Naive B cell (primary cell): ENCODE results near the gene OR1F1. TPM values are rescaled to one million over a fixed set of nuclear protein-coding genes. Genes with fewer than 3 reads are reported as not detected.
"Not testable (repeated sequence)": the region's sequence is repeated elsewhere in the genome, so short reads cannot be mapped to it uniquely, and the experiment has no call there.

Experiments used
- ATAC-seq, 2 donors: fragments of 150-1000 bp; cut with Tn5 transposase; 2 replicates each; pipeline ENCODE4 v1.10.0; 2021; ENCODE audit warnings: low read depth in 2 of 2, mild to moderate bottlenecking in 2 of 2, moderate library complexity in 2 of 2
- DNase-seq: peaks from one replicate; pipeline ENCODE4 v3.0.0; 2022
- H3K27ac Mint-ChIP-seq, 6 donors: one replicate each; pipeline ENCODE4 v1.8.0; 2020 to 2022; ENCODE audit warnings: mild to moderate bottlenecking in 6 of 6, mixed read lengths in 6 of 6, moderate library complexity in 5 of 6, inconsistent platforms in 2 of 6
- H3K27me3 Mint-ChIP-seq, 3 donors: one replicate each; pipeline ENCODE4 v1.8.0; 2021 to 2022; ENCODE audit warnings: mixed read lengths in 3 of 3, mild to moderate bottlenecking in 1 of 3
- H3K36me3 Mint-ChIP-seq, 2 donors: one replicate each; pipeline ENCODE4 v1.8.0; 2020 to 2022; ENCODE audit warnings: mixed read lengths in 2 of 2, inconsistent platforms in 1 of 2, mild to moderate bottlenecking in 1 of 2
- H3K4me1 Mint-ChIP-seq, 3 donors: one replicate each; pipeline ENCODE4 v1.8.0; 2020 to 2022; ENCODE audit warnings: mixed read lengths in 3 of 3, inconsistent platforms in 1 of 3, mild to moderate bottlenecking in 1 of 3, moderate library complexity in 1 of 3
- H3K4me3 Mint-ChIP-seq, 8 donors: one replicate each; pipeline ENCODE4 v1.8.0; 2020 to 2022; ENCODE audit warnings: mild to moderate bottlenecking in 8 of 8, mixed read lengths in 8 of 8, moderate library complexity in 8 of 8, inconsistent platforms in 2 of 8
- H3K9me3 Mint-ChIP-seq, 7 donors: one replicate each; pipeline ENCODE4 v1.8.0; 2020 to 2022; ENCODE audit warnings: mixed read lengths in 7 of 7, mild to moderate bottlenecking in 5 of 7, inconsistent platforms in 2 of 7, moderate library complexity in 1 of 7
- polyA plus RNA-seq, 6 donors: library from polyadenylated mRNA; unstranded; fragments of 300-500 nt; fragmentation: Illumina TruSeq; gene quantifications; one replicate each; pipeline ENCODE4 v1.2.3, GENCODE V29; 2021; ENCODE audit warnings: low read depth in 6 of 6

OR1F1 gene
- not detected for polyA plus RNA-seq

- Mint-ChIP-seq H3K4me3 (peak within 1 kb of the TSS; percentile 43 to 89 (median 68)), H3K4me1 (peaks cover 18 to 54% (median 30%) of the 10 kb centered on the region in 3 donors), H3K36me3 (peaks cover 11 to 23% of the 10 kb centered on the region in 2 donors), H3K9me3 (peaks cover 0 to 42% (median 20%) of the 10 kb centered on the region in 7 donors), H3K27ac (peak within 1 kb of the TSS in 5 of 6 donors; percentile 68 to 96 (median 89)), H3K27me3 (peaks cover 70 to 82% (median 72%) of the 10 kb centered on the region in 3 donors)
- DNase-seq (no peak), ATAC-seq (no peak)
Observed at GRCh38 chr16:3187798-3188674, at the start of gene OR1F1. Gene OR1F1, plus strand, starts transcription at chr16:3188204.

DNA sequence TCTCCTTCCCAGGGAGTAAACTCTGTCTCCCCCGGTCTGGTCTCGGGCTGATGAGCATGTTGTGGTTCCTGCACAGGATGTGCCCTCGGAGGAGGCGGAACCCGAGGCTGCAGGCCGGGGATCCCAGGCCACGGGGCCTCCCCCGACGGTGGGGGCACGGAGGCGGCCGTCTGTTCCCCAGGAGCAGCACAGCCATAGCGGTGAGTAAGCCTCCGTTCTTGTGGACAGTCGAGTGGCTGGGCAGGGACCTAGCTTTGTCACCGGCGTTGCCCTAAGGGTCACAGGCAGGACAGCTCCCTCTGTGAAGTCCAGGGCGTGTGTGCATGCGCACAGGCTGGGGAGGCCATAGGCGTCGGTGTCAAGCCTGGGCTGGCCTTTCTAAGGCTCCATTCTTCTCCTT is 49.7 kb upstream of the OR1F1 start:
- H3K27ac Mint-ChIP-seq = no peak overlapping the region
- H3K27me3 Mint-ChIP-seq = no peaks in the 10 kb centered on the region
- no peak for ATAC-seq
- no peak for DNase-seq
- peaks cover 12 to 24% (median 17%) of the 10 kb centered on the region in 3 donors for H3K4me1 Mint-ChIP-seq
- H3K36me3 Mint-ChIP-seq = peaks cover 6 to 8% of the 10 kb centered on the region in 2 donors
- peak overlapping the region in 1 of 8 donors; percentile 36 for H3K4me3 Mint-ChIP-seq
- H3K9me3 Mint-ChIP-seq = peaks cover 0 to 1% (median 0%) of the 10 kb centered on the region in 7 donors

DNA sequence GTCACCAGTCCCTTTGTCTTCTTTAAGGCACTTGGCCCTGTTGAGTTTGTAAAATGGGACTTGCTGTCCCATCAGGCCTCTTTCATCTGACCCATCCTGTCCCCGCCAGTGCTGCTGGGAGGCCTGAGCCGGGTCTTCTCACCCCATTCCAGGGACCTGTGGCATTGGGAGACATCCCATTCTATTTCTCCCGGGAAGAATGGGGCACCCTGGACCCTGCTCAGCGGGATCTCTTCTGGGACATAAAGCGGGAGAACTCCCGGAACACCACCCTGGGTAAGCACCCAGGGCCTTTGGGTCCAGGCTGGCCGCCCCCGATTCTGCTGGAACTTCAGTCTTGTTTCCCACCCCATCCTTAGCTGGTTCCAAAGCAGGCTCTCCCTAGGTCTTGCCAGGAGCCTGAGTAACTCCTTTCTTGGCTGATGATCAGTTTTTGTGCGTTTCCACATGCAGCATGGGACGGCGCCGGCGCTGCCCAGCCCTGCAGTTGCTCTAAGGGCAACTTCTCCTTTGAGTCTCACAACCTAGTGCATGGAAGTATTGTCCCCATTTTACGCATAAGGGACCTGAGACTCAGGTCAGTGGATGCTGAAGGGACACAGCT is 49.1 kb upstream of the OR1F1 start:
- no peak for DNase-seq
- Mint-ChIP-seq H3K27ac (no peak overlapping the region), H3K27me3 (no peaks in the 10 kb centered on the region), H3K9me3 (peaks cover 0 to 1% (median 0%) of the 10 kb centered on the region in 7 donors), H3K36me3 (peaks cover 6 to 8% of the 10 kb centered on the region in 2 donors), H3K4me1 (peaks cover 10 to 20% (median 14%) of the 10 kb centered on the region in 3 donors), H3K4me3 (peak overlapping the region in 1 of 8 donors; percentile 36)
- no peak for ATAC-seq

DNA sequence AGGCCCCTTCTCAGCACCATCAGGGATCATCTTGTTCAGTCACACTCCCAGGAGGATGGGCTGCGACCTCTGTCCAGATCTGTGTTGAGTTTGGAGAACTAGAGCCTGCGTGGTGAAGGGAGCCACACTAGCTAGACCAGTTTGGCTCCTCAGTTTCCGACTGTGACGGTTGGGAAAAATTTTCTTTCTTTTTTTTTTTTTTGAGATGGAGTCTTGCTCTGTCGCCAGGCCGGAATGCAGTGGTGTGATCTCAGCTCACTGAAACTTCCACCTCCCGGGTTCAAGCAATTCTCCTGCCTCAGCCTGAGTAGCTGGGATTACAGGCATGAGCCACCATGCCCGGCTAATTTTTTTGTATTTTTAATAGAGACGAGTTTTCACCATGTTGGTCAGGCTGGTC is 48.4 kb upstream of the OR1F1 start:
- not testable (repeated sequence) for DNase-seq, H3K27ac Mint-ChIP-seq, ATAC-seq, H3K9me3 Mint-ChIP-seq, H3K4me3 Mint-ChIP-seq, H3K36me3 Mint-ChIP-seq, H3K27me3 Mint-ChIP-seq
- peaks cover 8 to 14% (median 12%) of the 10 kb centered on the region in 3 donors for H3K4me1 Mint-ChIP-seq

- peaks cover 0 to 1% (median 0%) of the 10 kb centered on the region in 7 donors for H3K9me3 Mint-ChIP-seq
- peak overlapping the region in 1 of 6 donors; percentile 81 for H3K27ac Mint-ChIP-seq
- peak overlapping the region in 1 of 8 donors; percentile 26 for H3K4me3 Mint-ChIP-seq
- H3K27me3 Mint-ChIP-seq = peaks cover 0 to 5% (median 0%) of the 10 kb centered on the region in 3 donors
- H3K4me1 Mint-ChIP-seq = peaks cover 8 to 11% (median 8%) of the 10 kb centered on the region in 3 donors
- peaks cover 6 to 8% of the 10 kb centered on the region in 2 donors for H3K36me3 Mint-ChIP-seq
- ATAC-seq (no peak), DNase-seq (no peak)
Observed at GRCh38 chr16:3140603-3141427, 47.2 kb upstream of the OR1F1 start.

DNA sequence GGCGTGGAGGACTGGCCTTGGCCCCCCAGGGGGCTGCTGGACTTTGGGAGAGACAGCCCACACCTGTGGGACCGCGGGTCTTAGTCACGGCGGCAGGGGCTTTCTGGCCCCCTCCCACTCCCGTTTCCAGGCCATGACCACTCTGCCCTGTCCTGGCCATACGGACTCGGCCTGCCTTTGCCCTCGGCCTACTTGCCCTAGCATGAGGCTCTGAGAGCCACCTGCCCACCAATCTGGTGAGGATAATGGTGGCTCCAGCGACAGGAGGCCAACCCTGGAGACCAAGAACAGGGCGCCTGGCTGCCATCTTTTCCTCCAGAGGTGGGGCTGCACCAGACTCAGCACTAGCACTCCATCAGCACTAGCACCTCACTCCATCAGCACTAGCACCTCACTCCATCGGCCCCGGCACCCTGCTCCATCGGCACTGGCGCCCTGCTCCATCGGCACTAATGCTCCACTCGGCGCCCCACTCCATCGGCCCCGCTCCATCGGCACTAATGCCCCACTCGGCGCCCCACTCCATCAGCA is 46.2 kb upstream of the OR1F1 start:
- Mint-ChIP-seq H3K36me3 (peaks cover 6 to 8% of the 10 kb centered on the region in 2 donors), H3K4me1 (peaks cover 3 to 8% (median 8%) of the 10 kb centered on the region in 3 donors), H3K27me3 (peaks cover 0 to 5% (median 0%) of the 10 kb centered on the region in 3 donors), H3K9me3 (peaks cover 0 to 1% (median 0%) of the 10 kb centered on the region in 7 donors), H3K4me3 (peak overlapping the region in 2 of 8 donors; percentile 26 to 58), H3K27ac (peak overlapping the region in 1 of 6 donors; percentile 73)
- DNase-seq = no peak
- no peak for ATAC-seq

- Mint-ChIP-seq H3K27ac (peak overlapping the region in 2 of 6 donors; percentile 64 to 73), H3K9me3 (peaks cover 0 to 1% (median 0%) of the 10 kb centered on the region in 7 donors), H3K27me3 (peaks cover 0 to 6% (median 0%) of the 10 kb centered on the region in 3 donors), H3K4me1 (peaks cover 3 to 8% (median 6%) of the 10 kb centered on the region in 3 donors), H3K36me3 (peaks cover 6 to 8% of the 10 kb centered on the region in 2 donors), H3K4me3 (peak overlapping the region in 1 of 8 donors; percentile 58)
- no peak for DNase-seq
- no peak for ATAC-seq
Observed at GRCh38 chr16:3142327-3142726, 45.7 kb upstream of the OR1F1 start.

DNA sequence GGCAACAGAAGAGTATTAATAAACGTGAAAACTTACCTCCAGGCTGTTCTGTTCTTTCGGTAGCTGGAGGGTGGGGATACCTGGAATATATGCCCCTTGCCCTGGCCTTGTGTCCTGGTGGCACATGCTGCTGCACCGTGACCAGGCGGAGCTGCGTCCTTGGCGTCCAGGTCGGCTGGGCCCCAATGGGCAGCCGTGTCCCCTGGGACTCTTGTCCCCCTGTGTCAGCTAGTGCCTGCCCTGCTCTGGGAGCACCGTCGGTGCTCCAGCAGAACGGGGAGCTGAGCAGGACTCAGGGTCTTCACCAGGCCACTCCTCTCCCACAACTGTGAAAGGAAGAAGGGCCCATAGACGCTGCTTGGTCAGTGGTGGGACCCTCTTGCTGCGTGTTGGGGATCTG is 45.2 kb upstream of the OR1F1 start:
- DNase-seq = no peak
- no peak for ATAC-seq
- Mint-ChIP-seq H3K27ac (peak overlapping the region in 1 of 6 donors; percentile 64), H3K4me1 (peaks cover 2 to 8% (median 3%) of the 10 kb centered on the region in 3 donors), H3K4me3 (no peak overlapping the region), H3K9me3 (peaks cover 0 to 1% (median 0%) of the 10 kb centered on the region in 7 donors), H3K27me3 (peaks cover 0 to 9% (median 0%) of the 10 kb centered on the region in 3 donors), H3K36me3 (peaks cover 6 to 8% of the 10 kb centered on the region in 2 donors)

GRCh38 chr16:3143189-3143588 is 44.8 kb upstream of the OR1F1 start:
- H3K36me3 Mint-ChIP-seq = peaks cover 6 to 8% of the 10 kb centered on the region in 2 donors
- H3K27me3 Mint-ChIP-seq = peaks cover 0 to 9% (median 0%) of the 10 kb centered on the region in 3 donors
- H3K9me3 Mint-ChIP-seq = peaks cover 0 to 1% (median 0%) of the 10 kb centered on the region in 7 donors
- ATAC-seq (no peak), DNase-seq (no peak)
- H3K4me3 Mint-ChIP-seq = no peak overlapping the region
- no peak overlapping the region for H3K27ac Mint-ChIP-seq
- peaks cover 0 to 8% (median 3%) of the 10 kb centered on the region in 3 donors for H3K4me1 Mint-ChIP-seq

- no peak for DNase-seq
- no peak for ATAC-seq
- Mint-ChIP-seq H3K27ac (no peak overlapping the region), H3K36me3 (peaks cover 6 to 8% of the 10 kb centered on the region in 2 donors), H3K4me1 (peaks cover 0 to 10% (median 3%) of the 10 kb centered on the region in 3 donors), H3K27me3 (peaks cover 0 to 9% (median 0%) of the 10 kb centered on the region in 3 donors), H3K9me3 (peaks cover 0 to 1% (median 0%) of the 10 kb centered on the region in 7 donors), H3K4me3 (peak overlapping the region in 1 of 8 donors; percentile 50)
Observed at GRCh38 chr16:3143598-3144320, 44.2 kb upstream of the OR1F1 start.

- Mint-ChIP-seq H3K36me3 (peaks cover 6 to 8% of the 10 kb centered on the region in 2 donors), H3K4me3 (peak overlapping the region in 1 of 8 donors; percentile 16), H3K27me3 (peaks cover 0 to 9% (median 0%) of the 10 kb centered on the region in 3 donors), H3K4me1 (peaks cover 5 to 15% (median 8%) of the 10 kb centered on the region in 3 donors), H3K9me3 (peaks cover 0 to 1% (median 0%) of the 10 kb centered on the region in 7 donors), H3K27ac (peak overlapping the region in 1 of 6 donors; percentile 83)
- ATAC-seq = no peak
- no peak for DNase-seq
Observed at GRCh38 chr16:3144321-3144983, 43.6 kb upstream of the OR1F1 start.
